HG02884 (cell line): ENCODE results near the gene CYGB.
"Not testable (repeated sequence)": the region's sequence is repeated elsewhere in the genome, so short reads cannot be mapped to it uniquely, and the experiment has no call there.

ENCODE experiments used
- ATAC-seq: cut with Tn5 transposase; IDR thresholded peaks from one replicate; pipeline ENCODE4 v1.9.1; 2021; ENCODE audit warnings: mild to moderate bottlenecking, moderate library complexity; ENCODE audit not compliant: unreplicated experiment

CYGB gene

DNA sequence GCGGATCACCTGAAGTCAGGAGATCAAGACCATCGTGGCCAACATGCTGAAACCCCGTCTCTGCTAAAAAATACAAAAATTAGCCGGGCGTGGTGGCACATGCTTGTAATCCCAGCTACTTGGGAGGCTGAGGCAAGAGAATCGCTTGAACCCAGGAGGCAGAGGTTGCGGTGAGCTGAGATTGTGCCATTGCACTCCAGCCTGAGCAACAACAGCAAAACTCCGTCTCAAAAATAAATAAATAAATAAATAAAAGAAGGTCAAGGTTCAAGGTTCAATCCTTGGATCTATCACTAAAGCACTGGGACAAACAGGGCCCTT lies 12.0 kb downstream of the CYGB start:
- ATAC-seq: not testable (repeated sequence)

DNA sequence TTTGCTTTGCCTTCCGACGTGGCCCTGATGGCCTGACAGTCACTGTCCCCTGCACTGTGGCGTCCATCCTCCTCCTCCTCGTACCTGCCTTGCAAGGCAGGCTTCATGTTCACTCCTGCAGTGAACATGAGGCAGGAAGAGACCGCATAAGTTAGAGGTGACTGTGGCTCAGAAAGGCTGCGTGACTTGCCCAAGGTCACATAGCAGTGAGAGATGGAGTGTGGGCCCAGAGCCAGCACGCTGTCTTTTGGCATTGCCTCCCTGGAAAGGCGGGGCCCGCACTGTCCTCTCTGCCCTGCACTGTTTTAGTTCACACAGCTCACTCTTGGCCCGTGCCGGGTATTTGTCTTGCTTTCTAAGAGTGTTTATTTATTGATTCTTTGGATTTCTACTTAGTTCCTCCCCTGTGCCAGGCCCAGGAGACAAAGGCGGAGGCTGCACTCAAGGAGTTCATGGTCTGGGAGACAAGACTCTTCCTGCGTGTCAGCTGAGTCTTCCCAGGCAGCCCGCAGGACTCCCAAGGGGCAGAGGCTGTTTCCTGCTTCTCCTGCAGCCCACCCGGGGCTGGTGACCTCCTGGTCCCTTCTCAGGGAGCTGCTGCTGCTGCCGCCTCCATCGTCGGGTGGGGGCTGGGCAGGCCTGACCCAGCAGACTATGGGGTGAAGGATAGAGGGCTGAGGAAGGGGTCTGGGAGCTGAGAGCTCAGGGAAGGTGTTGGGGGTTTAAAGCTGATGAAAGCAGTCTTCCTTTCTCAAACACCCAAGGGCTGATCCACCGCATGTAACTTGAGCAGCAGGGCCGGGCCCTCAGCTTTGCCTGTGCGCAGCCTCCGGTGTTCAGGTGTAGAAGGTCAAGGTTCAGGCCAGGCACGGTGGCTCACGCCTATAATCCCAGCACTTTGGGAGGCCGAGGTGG lies 12.7 kb downstream of the CYGB start:
- no peak for ATAC-seq

- ATAC-seq: no peak
Measured at GRCh38 chr17:76523084-76524037, 14.1 kb downstream of the CYGB start.

- ATAC-seq: not testable (repeated sequence)
Measured at GRCh38 chr17:76521683-76522082, 15.8 kb downstream of the CYGB start.

DNA sequence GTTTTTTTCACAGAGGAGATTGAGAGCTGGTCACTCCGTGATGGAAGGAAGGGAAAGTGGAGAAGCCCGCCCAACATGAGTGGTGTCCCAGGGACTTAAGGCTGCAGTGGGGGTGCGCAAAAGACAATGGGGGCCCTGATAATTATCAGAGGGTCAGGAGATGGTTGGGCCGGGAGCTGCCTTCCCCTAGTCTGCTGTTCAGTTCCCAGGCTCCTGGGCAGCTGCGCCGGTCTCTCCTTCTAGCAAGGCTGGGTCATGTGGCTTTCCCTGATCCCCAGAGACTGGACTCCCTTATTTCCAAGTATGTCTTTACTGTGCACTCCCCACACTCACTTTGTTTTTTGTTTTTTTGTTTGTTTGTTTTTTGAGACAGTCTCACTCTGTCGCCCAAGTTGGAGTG lies 16.2 kb downstream of the CYGB start:
- ATAC-seq: no peak

DNA sequence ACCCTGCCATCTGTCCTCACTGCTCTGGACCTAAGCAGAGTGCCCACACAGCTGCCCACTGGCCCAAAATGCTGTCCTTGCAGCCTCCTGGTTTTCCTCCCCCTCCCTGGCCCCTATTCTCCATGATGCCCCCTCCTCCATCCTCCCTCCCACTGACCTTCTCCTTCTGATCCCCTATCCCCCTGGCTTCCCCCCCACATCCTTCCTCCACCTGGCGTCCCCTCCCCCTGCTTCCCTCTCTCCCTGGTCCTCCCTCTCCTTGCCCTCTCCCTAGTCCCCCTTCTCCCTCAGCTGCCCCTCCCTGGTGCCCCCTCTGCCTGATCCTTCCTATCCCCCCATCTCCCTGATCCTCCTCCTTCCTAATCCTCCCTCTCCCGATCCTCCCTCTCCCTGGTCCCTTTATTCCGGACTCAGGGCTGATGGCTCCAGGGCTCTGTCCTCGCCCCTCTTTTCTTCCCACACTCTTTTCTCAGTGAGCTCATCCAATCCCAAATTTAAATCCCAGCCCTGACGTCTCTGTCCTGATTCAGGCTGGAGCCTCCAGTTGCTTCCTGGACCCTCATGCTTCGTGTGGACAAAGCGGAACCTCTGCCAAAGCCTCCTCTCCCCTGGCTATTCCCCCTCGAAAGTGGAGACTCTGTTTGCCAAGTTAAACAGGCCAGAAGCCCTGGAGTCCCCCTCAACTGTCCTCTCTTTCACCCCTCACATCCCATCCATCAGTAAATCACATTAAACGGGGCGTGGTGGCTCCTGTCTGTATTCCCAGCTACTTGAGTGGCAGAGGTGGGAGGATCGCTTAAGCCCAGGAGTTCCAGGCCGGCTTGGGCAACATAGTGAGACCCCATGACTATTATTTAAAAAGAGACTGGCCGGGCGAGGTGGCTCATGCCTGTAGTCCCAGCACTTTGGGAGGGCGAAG lies 18.2 kb downstream of the CYGB start:
- ATAC-seq: no peak

DNA sequence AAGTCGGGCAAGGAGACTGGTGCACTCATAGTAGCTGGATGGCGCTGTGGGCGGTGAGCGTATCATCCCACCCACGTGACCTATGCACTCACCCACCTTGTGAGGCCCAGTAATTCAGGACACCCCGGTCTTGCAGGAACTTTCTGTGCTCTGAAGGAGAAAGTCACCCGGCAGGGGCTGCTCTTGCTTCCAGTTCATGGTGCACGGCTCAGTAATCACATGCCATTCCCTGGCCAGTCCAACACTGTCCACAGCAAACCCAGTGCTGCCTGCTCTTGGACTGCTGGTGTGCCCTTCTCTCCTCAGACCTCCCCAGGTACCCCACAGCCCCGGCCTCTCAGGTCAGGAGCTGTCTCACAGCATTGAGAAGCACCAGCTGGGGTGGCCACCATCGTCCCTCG lies 19.9 kb downstream of the CYGB start:
- no peak for ATAC-seq

GRCh38 chr17:76515274-76515949 lies 22.1 kb downstream of the CYGB start:
- ATAC-seq: no peak

- not testable (repeated sequence) for ATAC-seq
Measured at GRCh38 chr17:76514355-76514754, 23.2 kb downstream of the CYGB start.

GRCh38 chr17:76513306-76513692 lies 24.2 kb downstream of the CYGB start:
- no peak for ATAC-seq

DNA sequence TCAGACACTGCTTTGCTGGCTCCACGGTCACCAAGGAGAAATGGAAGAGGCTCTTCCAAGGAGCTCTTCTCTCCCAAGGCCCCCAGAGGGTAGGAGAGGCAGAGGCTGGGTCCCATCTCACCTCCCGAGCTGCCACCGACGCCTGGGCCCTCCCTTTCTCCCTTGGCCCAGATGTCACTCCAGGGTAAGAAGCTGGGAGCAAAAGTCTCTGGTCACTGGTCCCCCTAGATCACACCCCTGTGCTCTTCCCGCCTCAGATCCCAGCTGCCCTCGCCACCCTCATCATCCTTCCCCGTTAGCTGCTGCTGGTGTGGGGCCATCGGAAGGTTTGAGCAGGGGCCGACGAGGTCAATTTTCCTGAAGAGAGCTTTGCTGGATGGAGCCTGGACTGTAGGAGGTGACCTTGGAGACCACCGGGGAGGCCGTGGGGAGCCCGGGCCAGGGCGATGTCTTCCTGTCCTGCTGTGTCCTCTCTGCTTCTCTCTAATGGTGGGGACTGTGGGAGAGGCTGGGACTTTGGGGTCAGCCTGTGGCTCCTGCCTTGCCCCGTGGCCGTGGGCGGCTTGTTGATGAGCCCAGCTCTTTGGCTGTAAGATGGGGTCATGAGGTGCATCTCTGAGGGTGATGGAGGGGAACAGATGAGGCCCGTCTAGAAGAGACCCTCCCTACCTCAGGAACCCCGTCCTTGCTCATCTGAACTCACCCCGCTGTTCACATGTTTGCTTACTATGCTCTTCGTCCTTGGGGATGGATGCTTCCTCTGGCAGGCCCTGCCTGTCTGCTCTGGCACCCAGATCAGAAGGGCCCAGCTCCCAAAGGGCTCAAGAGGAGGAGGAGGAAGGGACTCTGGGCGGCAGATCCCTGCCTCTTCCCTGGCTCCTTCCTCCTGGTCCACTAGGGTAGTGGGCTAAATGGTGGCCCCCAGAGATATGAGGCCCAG lies 24.9 kb downstream of the CYGB start:
- no peak for ATAC-seq

- no peak for ATAC-seq
Measured at GRCh38 chr17:76511668-76512365, 25.7 kb downstream of the CYGB start.

- ATAC-seq: no peak
Measured at GRCh38 chr17:76510831-76511244, 26.7 kb downstream of the CYGB start.

- not testable (repeated sequence) for ATAC-seq
Measured at GRCh38 chr17:76508472-76509063, 28.9 kb downstream of the CYGB start.

DNA sequence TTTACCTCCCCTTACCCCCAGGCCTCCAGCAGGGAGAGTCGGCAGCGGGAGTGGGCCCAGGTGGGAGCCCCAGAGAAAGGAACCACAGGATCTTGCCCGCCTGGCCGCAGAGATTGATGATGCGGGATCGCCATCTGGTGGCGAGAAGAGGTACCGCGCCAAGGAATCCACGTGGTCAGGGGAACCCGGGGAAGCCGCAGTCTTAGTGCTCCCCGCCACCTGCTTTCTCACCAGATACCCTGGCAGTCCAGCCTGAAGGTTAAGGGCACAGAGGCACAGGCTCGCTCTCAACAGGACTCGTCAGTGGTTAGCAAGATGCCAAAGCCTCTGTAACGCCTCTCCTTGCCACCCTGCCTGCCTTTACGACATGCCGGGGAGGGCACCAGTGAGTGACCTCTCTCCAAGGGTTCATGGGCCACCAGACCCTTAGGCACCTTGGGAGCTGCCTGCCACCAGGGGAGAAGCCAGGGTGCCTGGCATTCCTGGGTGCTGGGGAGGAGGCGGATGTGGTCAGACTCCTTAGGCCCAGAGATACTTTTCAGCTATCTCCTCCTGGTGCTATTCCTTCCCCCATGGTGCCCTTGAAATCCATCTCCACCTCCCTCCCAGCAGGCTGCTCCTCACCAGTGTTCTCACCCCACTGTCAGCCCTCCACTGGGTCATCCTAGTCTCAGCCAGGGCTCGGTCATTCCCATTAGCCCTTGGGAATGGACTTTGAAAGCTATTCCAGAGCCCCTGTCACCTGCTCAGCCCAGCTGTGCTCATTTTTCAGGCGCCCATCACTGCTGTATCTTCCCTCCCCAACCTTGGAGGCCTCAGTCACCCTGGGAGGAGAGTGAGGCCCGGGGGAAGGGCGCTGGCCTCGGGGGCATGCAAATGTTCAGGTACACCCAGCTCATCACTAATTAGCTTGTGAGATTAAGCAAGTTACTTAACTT lies 30.8 kb downstream of the CYGB start:
- ATAC-seq: no peak

- ATAC-seq: no peak
Measured at GRCh38 chr17:76504117-76504516, 33.4 kb downstream of the CYGB start.
